ENCODE measurements around the gene TAF10. TPM values are rescaled to one million over a fixed set of nuclear protein-coding genes. Genes with fewer than 3 reads are reported as not detected.

TAF10 gene
- total RNA-seq, 2 experiments from 2014 or later, result 154 to 164 TPM

GRCh38 chr11:6631361-6631890 lies 19.4 kb upstream of the TAF10 start:
- Histone ChIP-seq H3K27me3 (ENCODE audit: control insufficient read depth in 1 of 2, insufficient read depth in 2 of 2, low read length in 2 of 2) (no peaks in the 10 kb centered on the region), H3K4me3 (ENCODE audit: low read length) (no peak overlapping the region), H3K9me3 (ENCODE audit: control insufficient read depth in 1 of 2, insufficient read depth in 1 of 2, low read length in 2 of 2) (no peaks in the 10 kb centered on the region), H3K4me1 (ENCODE audit: insufficient read depth, low read length) (peaks cover 18% of the 10 kb centered on the region), H3K27ac (ENCODE audit: low read depth in 1 of 2, low read length in 2 of 2) (no peak overlapping the region), H3K36me3 (ENCODE audit: insufficient read depth, low read length) (peaks cover 2% of the 10 kb centered on the region)
- Mint-ChIP-seq H3K4me1 (ENCODE audit: low read depth) (peaks cover 12% of the 10 kb centered on the region), H3K4me3 (no peak overlapping the region), H3K36me3 (ENCODE audit: low read depth) (peaks cover 25% of the 10 kb centered on the region), H3K27ac (no peak overlapping the region), H3K9me3 (no peaks in the 10 kb centered on the region), H3K27me3 (no peaks in the 10 kb centered on the region)
- TF ChIP-seq, protein P1, sequence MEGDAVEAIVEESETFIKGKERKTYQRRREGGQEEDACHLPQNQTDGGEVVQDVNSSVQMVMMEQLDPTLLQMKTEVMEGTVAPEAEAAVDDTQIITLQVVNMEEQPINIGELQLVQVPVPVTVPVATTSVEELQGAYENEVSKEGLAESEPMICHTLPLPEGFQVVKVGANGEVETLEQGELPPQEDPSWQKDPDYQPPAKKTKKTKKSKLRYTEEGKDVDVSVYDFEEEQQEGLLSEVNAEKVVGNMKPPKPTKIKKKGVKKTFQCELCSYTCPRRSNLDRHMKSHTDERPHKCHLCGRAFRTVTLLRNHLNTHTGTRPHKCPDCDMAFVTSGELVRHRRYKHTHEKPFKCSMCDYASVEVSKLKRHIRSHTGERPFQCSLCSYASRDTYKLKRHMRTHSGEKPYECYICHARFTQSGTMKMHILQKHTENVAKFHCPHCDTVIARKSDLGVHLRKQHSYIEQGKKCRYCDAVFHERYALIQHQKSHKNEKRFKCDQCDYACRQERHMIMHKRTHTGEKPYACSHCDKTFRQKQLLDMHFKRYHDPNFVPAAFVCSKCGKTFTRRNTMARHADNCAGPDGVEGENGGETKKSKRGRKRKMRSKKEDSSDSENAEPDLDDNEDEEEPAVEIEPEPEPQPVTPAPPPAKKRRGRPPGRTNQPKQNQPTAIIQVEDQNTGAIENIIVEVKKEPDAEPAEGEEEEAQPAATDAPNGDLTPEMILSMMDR (IDR thresholded peaks at IDR 0.05), result no peak
- POLR2A ChIA-PET, result interaction anchor here (0.9 to 1.9 kb wide), 2 partner anchors 20 to 52 kb away, joined by 4 to 5 read pairs; partner anchors contain the start of genes MRPL17 and TAF10
- intact Hi-C loops (cut with DNase I, micrococcal nuclease), result no loop called here
- ATAC-seq (ENCODE audit: poor library complexity) (no peak), DNase-seq (no peak)
- CTCF ChIA-PET, result interaction anchor here (1.0 kb wide), 1 partner anchor 36 kb away, joined by 3 read pairs; no protein-coding TSS in a partner anchor

DNA sequence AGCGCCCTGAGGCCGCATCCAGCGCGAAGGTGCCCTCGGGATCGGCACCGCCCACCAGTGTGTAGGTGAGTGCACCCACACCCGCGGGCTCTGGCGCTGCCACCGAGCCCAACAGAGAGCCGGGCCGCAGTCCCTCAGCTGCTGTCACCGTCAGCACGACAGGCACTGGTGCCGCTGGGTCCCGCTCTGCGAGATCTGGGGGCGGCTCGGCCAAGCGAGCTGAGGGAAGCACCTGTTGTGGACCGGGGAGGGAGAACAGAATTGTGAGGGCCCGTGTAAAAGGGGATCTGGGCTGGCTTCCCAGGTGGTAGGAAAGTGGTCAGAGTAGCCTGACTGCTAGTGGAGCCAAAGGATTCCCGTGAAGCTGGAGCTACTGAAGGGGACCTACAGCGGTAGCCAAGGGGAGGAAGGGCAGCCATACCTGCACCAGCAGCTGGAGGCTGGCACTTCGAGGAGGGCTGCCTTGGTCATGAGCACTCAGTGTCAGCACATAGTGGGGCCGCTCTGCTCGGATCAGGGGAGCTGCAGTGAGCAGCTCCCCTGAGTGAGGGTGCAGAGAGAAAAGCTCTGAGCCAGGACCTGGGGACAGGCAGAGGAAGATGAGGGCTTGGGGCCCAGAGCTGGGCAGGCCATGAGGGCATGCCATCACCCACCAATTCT lies 18.7 kb upstream of the TAF10 start:
- no peak for ATAC-seq (ENCODE audit: poor library complexity)
- H3K27ac ChIP-seq (ENCODE audit: low read depth in 1 of 2, low read length in 2 of 2), result no peak overlapping the region
- no peaks in the 10 kb centered on the region for H3K9me3 Mint-ChIP-seq
- no peak for DNase-seq
- POLR2A ChIA-PET, result interaction anchor here (1.9 kb wide), 1 partner anchor 19 kb away, joined by 5 read pairs; the partner anchor contains the start of gene TAF10
- H3K4me1 Mint-ChIP-seq (ENCODE audit: low read depth), result peaks cover 12% of the 10 kb centered on the region
- no peaks in the 10 kb centered on the region for H3K27me3 ChIP-seq (ENCODE audit: control insufficient read depth in 1 of 2, insufficient read depth in 2 of 2, low read length in 2 of 2)
- no peak overlapping the region for H3K4me3 ChIP-seq (ENCODE audit: low read length)
- CTCF ChIA-PET, result interaction anchor here (1.0 kb wide), 1 partner anchor 37 kb away, joined by 3 read pairs; no protein-coding TSS in a partner anchor
- H3K36me3 Mint-ChIP-seq (ENCODE audit: low read depth), result peaks cover 28% of the 10 kb centered on the region
- peaks cover 6% of the 10 kb centered on the region for H3K36me3 ChIP-seq (ENCODE audit: insufficient read depth, low read length)
- no peak overlapping the region for H3K4me3 Mint-ChIP-seq
- no peaks in the 10 kb centered on the region for H3K27me3 Mint-ChIP-seq
- TF ChIP-seq, protein P1 (IDR thresholded peaks at IDR 0.05), result no peak
- H3K9me3 ChIP-seq (ENCODE audit: control insufficient read depth in 1 of 2, insufficient read depth in 1 of 2, low read length in 2 of 2), result no peaks in the 10 kb centered on the region
- intact Hi-C loops (cut with DNase I, micrococcal nuclease), result no loop called here
- no peak overlapping the region for H3K27ac Mint-ChIP-seq
- peaks cover 18% of the 10 kb centered on the region for H3K4me1 ChIP-seq (ENCODE audit: insufficient read depth, low read length)

DNA sequence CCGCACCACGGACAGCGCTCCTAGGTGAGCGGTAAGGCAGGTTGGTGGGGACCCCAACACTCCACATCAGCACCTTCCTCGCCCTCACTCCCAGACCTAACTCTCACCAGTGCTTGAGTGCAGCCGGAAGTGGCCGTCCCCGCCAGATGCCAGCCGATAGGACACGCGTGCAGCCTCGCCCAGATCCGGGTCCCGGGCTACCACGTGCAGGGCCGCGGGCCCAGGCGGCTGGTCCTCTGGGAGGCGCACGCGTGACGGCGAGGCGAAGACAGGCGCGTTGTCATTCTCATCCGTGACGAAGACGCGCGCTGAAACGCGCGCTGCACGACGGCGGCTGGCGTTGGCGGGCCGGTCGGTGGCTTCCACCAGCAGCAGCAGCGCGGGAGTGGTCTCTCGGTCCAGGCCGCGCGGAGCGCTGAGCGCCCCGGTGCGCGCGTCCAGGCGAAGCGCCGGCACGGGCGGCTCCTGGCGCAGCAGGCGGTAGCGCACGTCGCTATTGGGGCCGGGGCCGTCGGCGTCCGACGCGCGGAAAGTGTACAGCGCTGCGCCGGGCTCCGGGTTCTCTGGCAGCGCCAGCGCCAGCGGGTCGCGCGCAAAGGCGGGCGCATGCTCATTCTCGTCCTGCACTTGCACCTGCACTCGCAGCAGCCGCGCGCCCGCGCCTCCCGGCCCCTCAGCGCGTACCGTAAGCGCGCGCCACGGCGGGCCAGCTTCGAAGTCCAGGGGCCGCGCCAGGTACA lies 18.0 kb upstream of the TAF10 start:
- no peak for ATAC-seq (ENCODE audit: poor library complexity)
- no peaks in the 10 kb centered on the region for H3K9me3 Mint-ChIP-seq
- ChIA-PET CTCF (no interaction called here), POLR2A (interaction anchor here (1.9 kb wide), 1 partner anchor 18 kb away, joined by 5 read pairs; the partner anchor contains the start of gene TAF10)
- Histone ChIP-seq H3K27me3 (ENCODE audit: control insufficient read depth in 1 of 2, insufficient read depth in 2 of 2, low read length in 2 of 2) (no peaks in the 10 kb centered on the region), H3K4me3 (ENCODE audit: low read length) (no peak overlapping the region), H3K4me1 (ENCODE audit: insufficient read depth, low read length) (peaks cover 18% of the 10 kb centered on the region), H3K9me3 (ENCODE audit: control insufficient read depth in 1 of 2, insufficient read depth in 1 of 2, low read length in 2 of 2) (no peaks in the 10 kb centered on the region), H3K36me3 (ENCODE audit: insufficient read depth, low read length) (peaks cover 6% of the 10 kb centered on the region), H3K27ac (ENCODE audit: low read depth in 1 of 2, low read length in 2 of 2) (no peak overlapping the region)
- no peak overlapping the region for H3K27ac Mint-ChIP-seq
- TF ChIP-seq, protein P1 (IDR thresholded peaks at IDR 0.05), result no peak
- no peaks in the 10 kb centered on the region for H3K27me3 Mint-ChIP-seq
- peaks cover 28% of the 10 kb centered on the region for H3K36me3 Mint-ChIP-seq (ENCODE audit: low read depth)
- H3K4me3 Mint-ChIP-seq, result no peak overlapping the region
- intact Hi-C loops (cut with DNase I, micrococcal nuclease), result no loop called here
- no peak for DNase-seq
- peaks cover 12% of the 10 kb centered on the region for H3K4me1 Mint-ChIP-seq (ENCODE audit: low read depth)

Measured in CD4-positive, alpha-beta T cell (primary cell).